Caco-2 (cell line): ENCODE results near the gene PRKCQ. TPM values are rescaled to one million over a fixed set of nuclear protein-coding genes. Genes with fewer than 3 reads are reported as not detected.

Experiments
- BruUV-seq: library from RNA; stranded (reverse); fragments of 400-500 nt; replicated peaks from 2 replicates; lab custom pipeline; 2021; lab: Mats Ljungman, UMichigan
- CTCF ChIA-PET: fragments of 300-600 bp; sonication (Branson Sonifier 250); formaldehyde crosslinking; loops from one replicate; lab custom pipeline; 2022; ENCODE audit warnings: antibody characterized with exemption; lab: Charles Lee
- POLR2A ChIA-PET: fragments of 300-600 bp; sonication (Branson Sonifier 250); formaldehyde crosslinking; loops from one replicate; lab custom pipeline; 2022; ENCODE audit warnings: antibody characterized with exemption; lab: Charles Lee
- DNase-seq, 2 experiments: peaks; one replicate each; pipeline versions ENCODE4 v3.0.0 to v3.0.0-alpha.2; 2020 to 2022
- H3K27me3 ChIP-seq: replicated peaks from 2 replicates; pipeline ENCODE4 v1.6.0; 2011; ENCODE audit warnings: low read length; ENCODE audit not compliant: control insufficient read depth, insufficient read depth
- H3K36me3 ChIP-seq: 2 replicates; pipeline ENCODE4 v1.5.1; 2011; ENCODE audit warnings: low read length; ENCODE audit not compliant: control insufficient read depth, insufficient read depth
- H3K4me1 ChIP-seq: fragments of 250-450 bp; sonication (Bioruptor Pico); 2 replicates; pipeline ENCODE4 v1.5.1; 2020; ENCODE audit warnings: mild to moderate bottlenecking
- H3K4me3 ChIP-seq: 2 replicates; pipeline ENCODE4 v1.5.1; 2011; ENCODE audit warnings: low read depth, mild to moderate bottlenecking, control low read depth, low read length
- H3K9me3 ChIP-seq: fragments of 250-450 bp; sonication (Bioruptor Pico); 2 replicates; pipeline ENCODE4 v1.5.1; 2020; ENCODE audit warnings: mild to moderate bottlenecking, moderate library complexity
- H3K27ac Mint-ChIP-seq: one replicate; pipeline ENCODE4 v1.8.0; 2022; ENCODE audit warnings: mixed read lengths; ENCODE audit not compliant: unreplicated experiment
- H3K27me3 Mint-ChIP-seq: one replicate; pipeline ENCODE4 v1.8.0; 2022; ENCODE audit warnings: mixed read lengths; ENCODE audit not compliant: insufficient read depth, unreplicated experiment
- H3K36me3 Mint-ChIP-seq: one replicate; pipeline ENCODE4 v1.8.0; 2022; ENCODE audit warnings: mild to moderate bottlenecking, mixed read lengths; ENCODE audit not compliant: insufficient read depth, unreplicated experiment
- H3K4me1 Mint-ChIP-seq: one replicate; pipeline ENCODE4 v1.8.0; 2022; ENCODE audit warnings: low read depth, mixed read lengths; ENCODE audit not compliant: unreplicated experiment
- H3K4me3 Mint-ChIP-seq: one replicate; pipeline ENCODE4 v1.8.0; 2022; ENCODE audit warnings: mild to moderate bottlenecking, moderate library complexity, mixed read lengths; ENCODE audit not compliant: unreplicated experiment
- H3K9me3 Mint-ChIP-seq: one replicate; pipeline ENCODE4 v1.8.0; 2022; ENCODE audit warnings: mixed read lengths; ENCODE audit not compliant: unreplicated experiment
- CTCF ChIP-seq, 2 experiments: fragments of 200-600 bp in 1 of 2; IDR thresholded peaks; 1 replicate in 1 of 2; 2 replicates in 1 of 2; pipeline versions ENCODE4 v1.5.1 to v1.8.0; 2011 to 2022; ENCODE audit warnings: antibody characterized with exemption in 1 of 2, control low read depth in 1 of 2, inconsistent platforms in 1 of 2, low read depth in 1 of 2, low read length in 1 of 2, mild to moderate bottlenecking in 1 of 2, moderate library complexity in 1 of 2; ENCODE audit not compliant: insufficient read depth in 1 of 2, severe bottlenecking in 1 of 2, unreplicated experiment in 1 of 2
- intact Hi-C: fragments of 100-400 bp; cut with micrococcal nuclease; formaldehyde crosslinking; loops from one replicate; pipeline ENCODE4 v1.10.0; 2022; ENCODE audit not compliant: unreplicated experiment
- total RNA-seq: library from RNA; stranded (reverse); gene quantifications from 2 replicates; pipeline ENCODE4 v1.2.3, GENCODE V29; 2022

The PRKCQ gene
- total RNA-seq, 1 experiment from 2014 or later: 2.4 TPM

DNA sequence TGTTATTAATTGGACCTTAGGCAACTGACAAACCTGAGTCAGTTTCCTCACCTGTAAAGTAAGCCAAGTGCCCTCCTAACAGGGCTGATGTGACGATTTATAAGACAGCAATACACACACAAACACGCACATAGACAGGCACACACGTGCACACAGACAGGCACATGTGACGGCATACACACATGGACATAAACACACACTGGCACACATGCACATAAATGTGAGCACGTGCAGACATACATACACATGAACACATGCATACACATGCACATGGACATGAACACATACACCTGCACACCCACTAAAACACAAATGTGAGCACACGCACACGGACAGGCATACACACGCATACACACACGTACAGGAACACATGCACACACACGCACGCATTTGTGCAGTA is 148.9 kb downstream of the PRKCQ start:
- peaks cover 9% of the 10 kb centered on the region for H3K27me3 Mint-ChIP-seq

DNA sequence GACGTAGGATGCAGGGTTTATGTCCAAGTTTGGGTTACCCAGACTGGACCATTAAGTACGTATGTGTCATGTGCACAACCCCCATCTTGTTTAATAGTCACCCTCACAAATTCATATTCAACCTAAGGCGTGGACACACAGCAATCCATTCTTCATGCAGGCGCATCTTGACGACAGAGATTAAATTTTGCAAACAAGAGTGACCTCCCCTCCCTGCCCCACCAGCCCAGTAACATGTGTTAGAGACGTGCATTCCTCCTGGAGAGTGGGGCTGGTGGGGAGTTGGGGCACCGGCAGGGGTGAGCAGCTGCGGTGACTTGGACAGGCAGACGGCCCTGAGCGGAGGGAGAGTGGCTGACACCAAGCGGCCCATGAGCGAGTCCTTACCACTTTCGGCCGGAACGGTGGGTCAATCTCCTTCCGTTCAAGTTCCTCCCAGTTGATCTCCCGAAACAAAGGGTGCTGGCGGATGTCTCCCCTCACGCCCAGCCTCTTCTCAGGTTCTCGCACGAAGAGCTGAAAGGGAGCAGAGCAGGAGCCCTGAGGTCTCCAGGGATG is 149.6 kb downstream of the PRKCQ start:
- Mint-ChIP-seq H3K36me3 (no peaks in the 10 kb centered on the region), H3K27ac (no peak overlapping the region), H3K4me1 (no peaks in the 10 kb centered on the region), H3K4me3 (no peak overlapping the region), H3K9me3 (no peaks in the 10 kb centered on the region), H3K27me3 (peaks cover 13% of the 10 kb centered on the region)
- no TSS peak for BruUV-seq
- CTCF ChIA-PET: no interaction called here
- no peak for TF ChIP-seq CTCF (IDR thresholded peaks at IDR 0.05; ENCODE audit: insufficient read depth in 1 of 2, low read depth in 1 of 2, low read length in 1 of 2, severe bottlenecking in 1 of 2, unreplicated experiment in 1 of 2)
- H3K4me1 ChIP-seq: no peaks in the 10 kb centered on the region
- H3K4me3 ChIP-seq: no peak overlapping the region
- intact Hi-C loops: no loop called here
- POLR2A ChIA-PET: no interaction called here
- no peaks in the 10 kb centered on the region for H3K9me3 ChIP-seq
- H3K36me3 ChIP-seq: no peaks in the 10 kb centered on the region
- DNase-seq: peak in 1 of 2 experiments; percentile 4
- H3K27me3 ChIP-seq: no peaks in the 10 kb centered on the region

More for the DNA sequence above, 148.9 kb downstream of the PRKCQ start:
- no peak for TF ChIP-seq CTCF (IDR thresholded peaks at IDR 0.05; ENCODE audit: insufficient read depth in 1 of 2, low read depth in 1 of 2, low read length in 1 of 2, severe bottlenecking in 1 of 2, unreplicated experiment in 1 of 2)
- no peak overlapping the region for H3K27ac Mint-ChIP-seq
- Histone ChIP-seq H3K4me1 (no peaks in the 10 kb centered on the region), H3K36me3 (no peaks in the 10 kb centered on the region), H3K9me3 (no peaks in the 10 kb centered on the region), H3K4me3 (no peak overlapping the region), H3K27me3 (no peaks in the 10 kb centered on the region)
- no peaks in the 10 kb centered on the region for H3K9me3 Mint-ChIP-seq
- H3K4me1 Mint-ChIP-seq: no peaks in the 10 kb centered on the region
- H3K4me3 Mint-ChIP-seq: no peak overlapping the region
- CTCF ChIA-PET: no interaction called here
- BruUV-seq: no TSS peak
- POLR2A ChIA-PET: no interaction called here
- peak in 1 of 2 experiments; percentile 8 for DNase-seq
- intact Hi-C loops: no loop called here
- H3K36me3 Mint-ChIP-seq: no peaks in the 10 kb centered on the region

DNA sequence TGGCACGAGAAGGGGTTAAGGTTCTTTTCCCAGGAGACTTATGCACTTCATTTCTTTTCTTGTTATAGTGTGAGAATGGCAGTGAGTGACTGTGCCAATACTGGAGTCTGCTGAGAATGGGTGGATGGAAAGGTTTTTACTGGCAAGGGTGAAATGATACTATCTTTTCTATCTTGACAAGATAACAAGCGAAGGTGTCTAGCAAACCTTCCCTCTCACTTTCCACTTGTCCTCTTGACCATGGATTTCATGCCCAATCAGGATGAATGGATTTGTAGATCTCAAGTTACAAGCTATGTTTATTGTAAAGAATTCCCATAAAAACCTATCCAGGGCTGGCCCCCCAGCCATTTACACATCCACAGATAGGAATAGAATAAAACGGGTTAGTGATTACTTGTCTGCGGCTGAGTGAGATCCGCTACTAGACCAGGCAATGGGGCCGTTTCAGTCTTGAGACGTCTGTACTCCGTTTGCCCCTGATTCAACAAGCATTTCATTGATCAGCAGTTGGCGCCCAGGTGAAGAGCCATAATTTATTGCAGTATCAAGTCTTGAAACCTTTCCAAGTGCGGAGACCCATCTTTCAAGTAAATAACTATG is 152.6 kb downstream of the PRKCQ start:
- H3K27ac Mint-ChIP-seq: no peak overlapping the region
- no peak overlapping the region for H3K4me3 ChIP-seq
- no peaks in the 10 kb centered on the region for H3K36me3 Mint-ChIP-seq
- BruUV-seq: no TSS peak
- peak in 1 of 2 experiments; percentile 13 for DNase-seq
- H3K4me3 Mint-ChIP-seq: no peak overlapping the region
- TF ChIP-seq CTCF (IDR thresholded peaks at IDR 0.05; ENCODE audit: insufficient read depth in 1 of 2, low read depth in 1 of 2, low read length in 1 of 2, severe bottlenecking in 1 of 2, unreplicated experiment in 1 of 2): no peak
- H3K4me1 Mint-ChIP-seq: no peaks in the 10 kb centered on the region
- intact Hi-C loops: no loop called here
- H3K27me3 ChIP-seq: no peaks in the 10 kb centered on the region
- peaks cover 12% of the 10 kb centered on the region for H3K27me3 Mint-ChIP-seq
- no peaks in the 10 kb centered on the region for H3K9me3 Mint-ChIP-seq
- H3K36me3 ChIP-seq: no peaks in the 10 kb centered on the region
- no peaks in the 10 kb centered on the region for H3K4me1 ChIP-seq
- ChIA-PET CTCF (no interaction called here), POLR2A (no interaction called here)
- H3K9me3 ChIP-seq: no peaks in the 10 kb centered on the region
